ENCODE results near the gene ACP7.

ACP7 gene

DNA sequence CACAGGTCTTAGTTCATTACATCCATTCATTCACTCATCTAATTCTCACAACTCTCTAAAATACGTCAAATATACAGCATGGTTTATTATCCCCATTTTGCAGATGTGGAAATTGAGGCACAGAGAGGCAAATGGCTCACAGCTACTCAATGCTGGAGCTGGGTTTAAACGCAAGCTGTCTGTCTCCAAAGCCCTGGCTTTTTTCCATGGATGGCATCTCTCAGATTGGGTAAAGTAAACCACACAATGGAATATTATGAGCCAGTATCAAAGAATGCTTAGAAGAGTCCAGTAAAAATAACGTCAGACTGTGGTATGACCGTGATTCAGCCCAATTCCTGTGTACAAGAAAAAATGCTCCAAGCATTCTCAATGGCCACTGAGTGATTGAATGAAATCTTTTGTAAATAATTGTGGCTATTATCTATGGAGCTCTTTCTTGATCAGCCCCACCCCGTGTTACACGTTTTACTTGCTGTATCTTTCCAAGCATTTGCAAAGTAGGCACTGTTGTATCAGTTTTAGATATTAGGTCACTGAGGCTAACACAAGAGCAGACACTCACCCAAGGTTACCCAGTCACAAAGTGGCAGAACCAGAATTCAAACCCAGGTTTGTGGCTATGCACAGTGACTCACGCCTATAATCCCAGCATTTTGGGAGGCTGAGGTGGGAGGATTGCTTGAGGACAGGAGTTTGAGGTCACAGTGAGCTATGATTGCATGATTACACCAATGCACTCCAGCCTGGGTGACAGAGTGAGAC, 5.5 kb upstream of the ACP7 start:
- Histone ChIP-seq H3K36me3 (no peaks in the 10 kb centered on the region), H3K27me3 (peaks cover 35% of the 10 kb centered on the region), H3K9me3 (no peaks in the 10 kb centered on the region), H3K4me1 (no peaks in the 10 kb centered on the region), H3K4me3 (ENCODE audit: low read depth, low read length) (no peak overlapping the region)
- TF ChIP-seq, protein P1, sequence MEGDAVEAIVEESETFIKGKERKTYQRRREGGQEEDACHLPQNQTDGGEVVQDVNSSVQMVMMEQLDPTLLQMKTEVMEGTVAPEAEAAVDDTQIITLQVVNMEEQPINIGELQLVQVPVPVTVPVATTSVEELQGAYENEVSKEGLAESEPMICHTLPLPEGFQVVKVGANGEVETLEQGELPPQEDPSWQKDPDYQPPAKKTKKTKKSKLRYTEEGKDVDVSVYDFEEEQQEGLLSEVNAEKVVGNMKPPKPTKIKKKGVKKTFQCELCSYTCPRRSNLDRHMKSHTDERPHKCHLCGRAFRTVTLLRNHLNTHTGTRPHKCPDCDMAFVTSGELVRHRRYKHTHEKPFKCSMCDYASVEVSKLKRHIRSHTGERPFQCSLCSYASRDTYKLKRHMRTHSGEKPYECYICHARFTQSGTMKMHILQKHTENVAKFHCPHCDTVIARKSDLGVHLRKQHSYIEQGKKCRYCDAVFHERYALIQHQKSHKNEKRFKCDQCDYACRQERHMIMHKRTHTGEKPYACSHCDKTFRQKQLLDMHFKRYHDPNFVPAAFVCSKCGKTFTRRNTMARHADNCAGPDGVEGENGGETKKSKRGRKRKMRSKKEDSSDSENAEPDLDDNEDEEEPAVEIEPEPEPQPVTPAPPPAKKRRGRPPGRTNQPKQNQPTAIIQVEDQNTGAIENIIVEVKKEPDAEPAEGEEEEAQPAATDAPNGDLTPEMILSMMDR (IDR thresholded peaks at IDR 0.05; ENCODE audit: low read depth, low read length): no peak
- DNase-seq: no peak

GRCh38 chr19:39080431-39080830, 3.7 kb upstream of the ACP7 start:
- H3K9me3 ChIP-seq: no peaks in the 10 kb centered on the region
- TF ChIP-seq, protein P1 (IDR thresholded peaks at IDR 0.05; ENCODE audit: low read depth, low read length): no peak
- H3K4me1 ChIP-seq: no peaks in the 10 kb centered on the region
- no peaks in the 10 kb centered on the region for H3K36me3 ChIP-seq
- H3K27me3 ChIP-seq: peaks cover 54% of the 10 kb centered on the region
- DNase-seq: no peak
- H3K4me3 ChIP-seq (ENCODE audit: low read depth, low read length): no peak overlapping the region

GRCh38 chr19:39082167-39082566, 2.0 kb upstream of the ACP7 start:
- DNase-seq: no peak

DNA sequence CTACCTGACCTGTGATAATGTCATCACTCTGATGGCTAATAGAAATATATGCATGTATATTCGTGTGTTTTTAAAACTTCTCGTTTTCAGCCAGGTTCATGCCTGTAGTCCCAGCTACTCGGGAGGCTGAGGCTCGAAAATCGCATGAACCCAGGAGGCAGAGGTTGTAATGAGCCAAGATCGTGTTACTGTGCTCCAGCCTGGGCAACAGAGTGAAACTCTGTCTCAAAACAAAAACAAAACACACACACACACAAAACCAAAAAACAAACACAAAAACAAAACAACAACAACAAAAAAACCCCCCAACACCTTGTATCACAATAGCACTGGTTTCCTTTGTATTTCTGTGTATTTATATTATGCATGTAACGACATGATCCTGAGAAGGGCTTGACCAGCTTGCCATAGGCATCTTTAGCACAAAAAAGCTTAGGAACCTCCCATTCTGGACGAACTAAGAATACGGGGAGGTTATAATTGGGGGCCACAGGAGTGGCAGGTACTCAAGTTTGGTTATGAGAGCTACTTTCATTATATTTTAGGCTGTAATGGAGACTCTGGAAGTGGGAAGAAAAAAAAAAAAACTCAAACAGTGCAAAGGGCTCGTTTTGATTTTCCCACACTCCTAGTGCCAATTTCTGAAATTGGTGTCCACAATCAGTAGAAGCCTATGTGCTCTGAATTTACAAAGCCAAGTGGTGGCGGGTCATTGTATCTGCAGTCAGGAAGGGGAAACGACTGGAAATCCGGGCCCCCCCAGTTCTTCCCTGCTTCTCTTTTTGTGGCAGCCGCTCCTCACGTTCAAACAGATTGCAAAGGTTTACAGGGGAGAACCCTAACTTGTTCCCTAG, 1.2 kb upstream of the ACP7 start:
- Histone ChIP-seq H3K9me3 (no peaks in the 10 kb centered on the region), H3K36me3 (no peaks in the 10 kb centered on the region), H3K4me3 (ENCODE audit: low read depth, low read length) (no peak overlapping the region), H3K27me3 (peaks cover 68% of the 10 kb centered on the region), H3K4me1 (no peaks in the 10 kb centered on the region)
- DNase-seq: no peak
- TF ChIP-seq, protein P1 (IDR thresholded peaks at IDR 0.05; ENCODE audit: low read depth, low read length): no peak

More at GRCh38 chr19:39082167-39082566, 2.0 kb upstream of the ACP7 start:
- no peaks in the 10 kb centered on the region for H3K36me3 ChIP-seq
- peaks cover 63% of the 10 kb centered on the region for H3K27me3 ChIP-seq
- no peaks in the 10 kb centered on the region for H3K4me1 ChIP-seq
- no peaks in the 10 kb centered on the region for H3K9me3 ChIP-seq
- TF ChIP-seq, protein P1 (IDR thresholded peaks at IDR 0.05; ENCODE audit: low read depth, low read length): no peak
- no peak overlapping the region for H3K4me3 ChIP-seq (ENCODE audit: low read depth, low read length)

- Histone ChIP-seq H3K27me3 (peaks cover 74% of the 10 kb centered on the region), H3K4me3 (ENCODE audit: low read depth, low read length) (no peak overlapping the region)
- TF ChIP-seq, protein P1 (IDR thresholded peaks at IDR 0.05; ENCODE audit: low read depth, low read length): no peak
These were observed 577 bp upstream of the ACP7 start for GRCh38 chr19:39083599-39083982.

DNA sequence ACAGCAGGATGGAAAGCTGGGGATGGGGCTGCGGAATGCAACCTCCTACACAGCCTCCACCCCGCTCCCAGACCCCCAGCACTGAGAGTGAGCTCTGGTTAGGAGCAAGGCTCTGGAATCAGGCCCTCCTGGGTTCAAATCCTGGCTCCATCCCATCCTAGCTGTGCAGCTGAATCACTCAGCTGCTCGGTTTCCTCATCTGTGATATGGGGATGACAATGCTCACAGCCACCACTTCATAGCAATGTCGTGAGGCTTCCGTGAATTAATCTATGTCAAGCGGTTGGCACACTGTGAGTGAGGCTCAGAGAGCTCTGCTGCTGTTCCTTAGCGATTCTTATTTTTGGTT, 538 bp downstream of the ACP7 start:
- TF ChIP-seq, protein P1 (IDR thresholded peaks at IDR 0.05; ENCODE audit: low read depth, low read length): no peak
- no peaks in the 10 kb centered on the region for H3K4me1 ChIP-seq
- H3K27me3 ChIP-seq: peaks cover 83% of the 10 kb centered on the region
- no peaks in the 10 kb centered on the region for H3K36me3 ChIP-seq
- no peak for DNase-seq
- no peak overlapping the region for H3K4me3 ChIP-seq (ENCODE audit: low read depth, low read length)
- no peaks in the 10 kb centered on the region for H3K9me3 ChIP-seq

More at GRCh38 chr19:39083599-39083982, 577 bp upstream of the ACP7 start:
- no peak for DNase-seq
- no peaks in the 10 kb centered on the region for H3K36me3 ChIP-seq
- no peaks in the 10 kb centered on the region for H3K4me1 ChIP-seq
- no peaks in the 10 kb centered on the region for H3K9me3 ChIP-seq

All from BE2C (cell line).